Cardiac septum (tissue), 1 donor: ENCODE results near the gene EPHB4. TPM values are rescaled to one million over a fixed set of nuclear protein-coding genes. Genes with fewer than 3 reads are reported as not detected.
"Not testable (repeated sequence)": the region's sequence is repeated elsewhere in the genome, so short reads cannot be mapped to it uniquely, and the experiment has no call there.

ENCODE experiments used
- DNase-seq: peaks from one replicate; pipeline ENCODE4 v3.0.0-alpha.2; 2020; ENCODE audit warnings: low spot score
- intact Hi-C: fragments of 100-400 bp; cut with DNase I; formaldehyde crosslinking; loops from one replicate; pipeline ENCODE4 v1.14.0; 2022
- total RNA-seq: library from RNA; stranded (reverse); fragmentation: NEBNext Ultra II Directional; extraction: Animal tissue kit (Norgen Biotek cat#: 25700); gene quantifications from one replicate; pipeline ENCODE4 v1.2.1, GENCODE V29; 2021
- donor health status: DM: no; HTN: no; CAD: no.

EPHB4 gene
- total RNA-seq, 1 donor from 2014 or later, result 23.9 TPM

DNA sequence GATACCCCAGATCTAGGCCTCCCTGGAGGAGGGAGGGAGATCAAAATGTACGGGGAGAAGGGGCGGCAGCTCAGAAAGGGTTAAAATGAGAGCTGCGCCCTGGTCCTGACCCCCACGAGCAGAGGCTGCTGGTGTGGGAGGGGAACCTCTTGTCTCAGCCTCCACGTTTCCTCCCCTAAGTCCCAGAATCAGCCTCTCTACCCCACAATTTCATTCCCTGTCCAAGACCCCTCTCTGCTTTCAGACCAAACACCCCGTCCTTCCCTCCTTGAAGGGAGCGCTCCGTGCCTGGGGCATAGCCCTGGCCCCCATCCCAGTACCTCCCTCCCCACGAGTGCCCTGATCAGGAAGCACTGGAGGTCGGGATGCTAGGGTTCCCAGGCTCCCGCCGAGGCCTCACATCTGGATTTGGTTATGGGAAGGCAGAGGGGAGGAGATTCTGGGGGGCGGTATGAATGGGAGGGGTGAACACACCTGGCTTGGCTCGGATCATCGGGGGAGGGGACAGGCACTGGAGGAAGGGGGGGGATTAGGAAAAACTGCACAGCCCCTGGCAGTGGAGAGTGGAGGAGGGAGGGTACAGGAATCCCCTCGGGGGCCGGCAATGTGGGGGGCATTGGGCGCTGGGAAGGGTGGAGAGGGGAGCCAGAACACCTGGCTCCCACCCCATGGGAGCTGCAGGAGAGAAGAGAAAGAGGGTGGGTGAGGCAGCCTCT is 2.7 kb downstream of the EPHB4 start:
- intact Hi-C loops, result loop anchor here (2.0 kb wide), 1 partner anchor 14 kb away; no protein-coding TSS in a partner anchor
- no peak for DNase-seq

DNA sequence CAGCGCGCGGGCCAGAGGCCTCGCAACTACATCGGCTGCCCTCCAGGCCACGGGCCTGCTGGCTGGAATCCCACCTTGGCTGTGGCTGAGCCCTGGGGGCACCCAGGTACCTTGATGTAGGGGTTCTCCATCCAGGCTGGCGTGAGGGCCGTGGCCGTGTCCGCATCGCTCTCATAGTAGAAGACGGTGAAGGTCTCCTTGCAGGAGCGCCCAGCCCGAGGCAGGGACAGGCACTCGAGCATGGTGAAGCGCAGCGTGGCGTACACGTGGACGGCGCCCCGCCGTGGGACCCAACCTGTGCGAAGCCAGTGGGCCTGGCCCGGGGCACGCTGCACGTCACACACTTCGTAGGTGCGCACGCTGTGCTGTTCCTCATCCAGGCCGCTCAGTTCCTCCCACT is 3.8 kb downstream of the EPHB4 start:
- no peak for DNase-seq

DNA sequence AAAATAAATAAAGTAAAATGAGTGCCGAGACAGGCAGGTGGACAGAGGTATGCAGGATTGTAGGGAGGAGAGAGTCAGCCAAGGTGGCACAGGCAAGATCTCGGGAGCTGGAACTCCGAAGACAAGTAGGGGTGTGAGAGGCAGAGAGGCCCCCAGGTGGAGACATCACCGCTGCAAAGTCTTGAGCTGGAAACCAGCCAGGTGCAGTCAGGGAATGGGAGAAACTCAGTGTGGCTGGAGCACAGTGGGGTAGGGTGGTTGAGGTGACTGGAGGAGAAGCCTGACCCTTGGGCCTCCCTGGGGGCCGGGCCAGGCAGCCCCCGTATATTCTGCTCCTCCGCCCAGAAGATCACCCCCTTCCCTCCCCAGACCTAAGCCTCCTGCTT is 4.2 kb downstream of the EPHB4 start:
- intact Hi-C loops, result no loop called here
- no peak for DNase-seq

More for the DNA sequence above, 3.8 kb downstream of the EPHB4 start:
- intact Hi-C loops, result no loop called here

DNA sequence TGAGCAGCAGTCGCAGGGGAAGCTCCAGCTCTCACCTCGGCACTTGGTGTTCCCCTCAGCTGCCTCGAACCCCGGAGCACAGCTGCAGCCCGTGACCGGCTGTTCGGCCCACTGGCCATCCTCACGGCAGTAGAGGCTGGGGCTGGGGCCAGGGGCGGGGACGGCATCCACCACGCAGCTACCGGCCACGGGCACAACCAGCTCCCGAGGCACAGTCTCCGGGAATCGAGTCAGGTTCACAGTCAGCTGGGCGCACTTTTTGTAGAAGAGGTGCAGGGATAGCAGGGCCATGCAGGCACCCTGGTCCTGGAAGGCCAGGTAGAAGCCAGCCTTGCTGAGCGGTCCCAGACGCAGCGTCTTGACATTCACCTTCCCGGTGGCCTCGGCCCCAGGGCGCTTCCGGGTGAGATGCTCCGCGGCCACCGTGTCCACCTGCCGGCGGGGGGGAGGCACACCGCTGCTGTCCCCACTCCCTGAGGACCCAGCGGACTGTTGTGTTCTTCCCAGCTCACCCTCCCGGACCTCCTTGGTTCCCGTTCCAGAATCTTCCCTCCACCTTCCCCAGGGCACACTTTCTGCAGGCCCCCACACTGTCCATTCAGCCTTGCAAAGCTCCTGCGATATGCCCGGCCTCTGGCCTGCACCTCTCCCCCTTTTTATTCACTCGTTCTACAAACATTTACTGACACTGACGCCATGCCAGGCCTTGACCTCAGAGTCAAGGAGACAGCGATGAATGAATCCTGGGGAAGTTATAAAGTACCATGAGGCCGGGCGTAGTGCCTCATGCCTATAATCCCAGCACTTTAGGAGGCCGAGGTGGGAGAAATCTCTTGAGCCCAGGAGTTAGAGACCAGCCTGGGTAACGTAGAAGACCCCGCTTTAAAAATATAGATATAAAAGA is 4.8 kb downstream of the EPHB4 start:
- intact Hi-C loops, result no loop called here
- DNase-seq, result no peak

DNA sequence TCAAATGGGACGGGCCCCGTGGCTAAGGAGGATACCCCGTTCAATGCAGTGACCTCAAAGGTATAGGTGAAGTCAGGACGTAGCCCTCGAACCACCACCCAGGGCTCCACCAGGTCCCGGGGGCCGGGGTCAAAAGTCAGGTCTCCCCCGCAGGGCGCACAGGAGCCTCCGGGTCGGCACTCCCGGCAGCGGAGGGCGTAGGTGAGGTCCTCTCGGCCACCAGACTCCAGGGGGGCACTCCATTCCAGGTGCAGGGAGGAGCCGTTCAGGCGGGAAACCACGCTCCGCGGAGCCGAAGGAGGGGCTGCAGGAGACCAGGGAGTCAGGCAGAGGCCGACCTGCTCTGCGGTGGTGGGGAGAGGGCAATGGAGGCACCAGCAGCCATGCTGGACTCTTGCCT is 7.7 kb downstream of the EPHB4 start:
- intact Hi-C loops, result no loop called here
- DNase-seq, result no peak

DNA sequence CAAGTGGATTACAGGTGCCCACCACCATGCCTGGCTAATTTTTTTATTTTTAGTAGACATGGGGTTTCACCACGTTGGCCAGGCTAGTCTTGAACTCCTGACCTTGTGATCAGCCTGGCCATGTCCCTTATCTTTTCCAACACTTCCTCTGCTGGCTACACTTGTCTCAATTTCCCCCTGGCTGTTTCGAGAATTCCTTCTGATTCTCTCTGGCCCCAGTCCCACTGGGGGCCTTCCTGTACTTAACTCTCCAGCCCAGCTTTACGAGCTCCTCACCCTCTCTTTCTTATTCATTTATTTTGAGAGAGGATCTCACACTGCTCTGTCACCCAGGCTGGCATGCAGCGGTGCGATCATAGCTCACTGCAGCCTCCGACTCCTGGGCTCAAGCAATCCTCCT is 8.5 kb downstream of the EPHB4 start:
- no peak for DNase-seq
- intact Hi-C loops, result no loop called here

DNA sequence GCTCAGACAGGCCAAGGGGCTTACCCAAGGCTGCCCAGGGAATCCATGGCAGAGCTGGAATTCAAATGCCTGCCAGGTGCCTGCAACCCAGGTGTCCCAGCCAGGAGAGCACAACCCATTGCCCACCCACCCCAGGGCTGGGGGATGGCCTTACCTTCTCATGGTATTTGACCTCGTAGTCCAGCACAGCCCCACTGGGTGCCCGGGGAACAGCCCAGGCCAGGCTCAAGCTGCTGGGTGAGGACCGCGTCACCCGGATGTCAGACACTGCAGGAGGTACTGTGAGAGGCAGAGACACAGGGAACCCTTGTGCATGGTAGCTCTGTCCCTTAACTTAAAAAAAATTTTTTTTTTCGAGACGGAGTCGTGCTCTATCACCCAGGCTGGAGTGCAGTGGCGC is 9.0 kb downstream of the EPHB4 start:
- intact Hi-C loops, result no loop called here
- no peak for DNase-seq

DNA sequence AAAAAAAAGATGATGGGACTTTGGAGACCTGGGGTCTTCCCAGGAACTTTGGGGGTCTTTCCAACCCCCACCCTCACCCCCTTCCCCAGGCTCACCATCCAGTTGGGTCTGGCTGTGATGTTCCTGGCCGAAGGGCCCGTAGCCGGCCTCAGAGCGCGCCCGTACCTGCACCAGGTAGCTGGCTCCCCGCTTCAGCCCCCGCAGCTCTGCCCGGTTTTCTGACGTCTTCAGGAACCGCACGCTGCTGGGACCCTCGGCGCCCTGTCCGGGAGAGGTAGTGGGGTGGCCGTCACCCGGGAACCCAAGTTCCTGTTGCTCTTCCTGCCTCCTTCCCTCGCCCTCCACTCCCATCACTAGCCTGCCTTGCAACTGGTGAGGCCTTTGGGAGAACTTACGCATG is 10.2 kb downstream of the EPHB4 start:
- intact Hi-C loops, result no loop called here
- no peak for DNase-seq

DNA sequence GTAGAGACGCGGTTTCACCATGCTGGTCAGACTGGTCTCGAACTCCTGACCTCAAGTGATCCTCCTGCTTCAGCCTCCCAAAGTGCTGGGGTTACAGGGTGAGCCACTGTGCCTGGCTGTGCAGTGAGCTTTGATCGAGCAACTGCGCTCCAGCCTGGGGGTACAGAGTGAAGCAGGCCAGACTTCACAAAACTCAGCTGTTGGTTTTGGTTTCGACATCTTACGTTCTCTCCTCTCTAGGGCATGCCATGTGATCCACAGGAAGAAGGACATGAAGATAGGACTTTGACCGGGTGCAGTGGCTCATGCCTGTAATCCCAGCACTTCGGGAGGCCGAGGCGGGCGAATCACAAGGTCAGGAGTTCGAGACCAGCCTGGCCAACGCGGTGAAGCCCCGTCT is 10.8 kb downstream of the EPHB4 start:
- DNase-seq, intact Hi-C loops: not testable (repeated sequence)

DNA sequence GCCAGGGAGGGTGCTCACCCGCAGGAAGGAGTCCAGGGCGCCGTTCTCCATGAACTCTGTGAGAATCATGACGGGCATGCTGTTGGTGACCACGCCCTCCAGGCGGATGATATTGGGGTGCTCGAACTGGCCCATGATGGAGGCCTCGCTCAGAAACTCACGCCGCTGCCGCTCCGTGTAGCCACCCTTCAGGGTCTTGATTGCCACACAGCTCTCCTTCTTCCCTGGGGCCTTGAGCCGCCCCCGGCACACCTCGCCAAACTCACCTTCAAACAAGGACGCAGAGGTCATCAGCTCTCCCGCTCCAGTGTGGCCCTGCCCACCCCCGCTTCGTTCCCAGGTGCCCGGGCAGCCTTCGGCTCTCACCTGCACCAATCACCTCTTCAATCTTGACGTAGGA is 14.6 kb downstream of the EPHB4 start:
- intact Hi-C loops, result no loop called here
- DNase-seq, result no peak

DNA sequence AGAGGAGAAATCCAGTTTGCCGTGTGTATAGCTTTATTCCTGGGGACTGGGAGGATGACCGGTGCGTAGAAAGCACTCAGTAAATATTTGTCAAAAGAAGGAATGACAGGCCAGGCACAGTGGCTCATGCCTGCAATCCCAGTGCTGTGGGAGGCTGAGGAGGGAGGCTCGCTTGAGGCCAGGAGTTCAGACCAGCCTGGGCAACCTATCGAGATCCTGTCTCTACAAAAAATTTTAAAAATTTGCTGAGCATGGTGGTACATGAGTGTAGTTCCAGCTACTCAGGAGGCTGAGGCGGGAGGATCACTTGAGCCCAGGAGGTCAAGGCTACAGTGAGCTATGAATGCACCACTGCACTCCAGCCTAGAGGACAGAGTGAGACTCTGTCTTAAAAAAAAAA is 15.8 kb downstream of the EPHB4 start:
- DNase-seq, result no peak
- intact Hi-C loops, result no loop called here

DNA sequence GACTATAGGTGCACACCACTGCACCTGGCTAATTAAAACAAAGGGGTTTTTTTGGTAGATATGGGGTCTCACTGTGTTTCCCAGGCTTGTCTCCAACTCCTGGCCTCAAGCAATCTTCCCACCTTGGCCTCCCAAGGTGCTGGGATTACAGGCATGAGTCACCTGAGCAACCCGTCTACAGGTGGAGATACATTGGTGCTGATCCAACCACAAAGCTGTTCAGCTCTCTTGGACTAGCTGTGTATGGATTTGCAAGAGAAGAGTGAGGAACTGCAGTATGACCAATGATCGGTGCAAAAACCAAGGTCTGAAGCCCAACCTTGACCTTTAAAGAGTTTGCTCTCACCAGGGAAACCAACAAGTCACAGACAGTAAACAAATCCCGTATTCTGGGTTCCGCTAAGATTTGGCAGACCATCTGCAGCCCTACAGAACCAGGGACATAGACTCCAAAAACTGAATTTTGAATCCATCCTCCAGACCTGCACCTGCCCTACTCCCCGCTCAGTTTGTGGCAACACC is 18.9 kb downstream of the EPHB4 start:
- no peak for DNase-seq
- intact Hi-C loops, result no loop called here

DNA sequence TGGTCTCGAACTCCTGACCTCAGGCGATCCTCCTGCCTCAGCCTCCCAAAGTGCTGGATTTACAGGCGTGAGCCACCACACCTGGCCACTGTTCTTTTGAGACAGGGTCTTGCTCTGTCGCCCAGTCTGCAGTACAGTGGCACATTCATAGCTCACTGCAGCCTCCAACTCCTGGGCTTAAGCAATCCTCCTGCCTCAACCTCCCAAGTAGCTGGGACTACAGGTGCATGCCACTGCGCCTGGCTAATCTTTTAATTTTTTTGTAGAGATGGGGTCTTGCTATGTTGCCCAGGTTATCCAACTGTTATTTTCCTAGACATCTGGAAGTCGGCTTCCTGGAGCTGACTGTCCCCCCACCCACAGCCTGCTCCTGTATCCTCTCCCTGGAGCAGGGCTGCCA is 20.4 kb downstream of the EPHB4 start:
- intact Hi-C loops, DNase-seq: not testable (repeated sequence)

DNA sequence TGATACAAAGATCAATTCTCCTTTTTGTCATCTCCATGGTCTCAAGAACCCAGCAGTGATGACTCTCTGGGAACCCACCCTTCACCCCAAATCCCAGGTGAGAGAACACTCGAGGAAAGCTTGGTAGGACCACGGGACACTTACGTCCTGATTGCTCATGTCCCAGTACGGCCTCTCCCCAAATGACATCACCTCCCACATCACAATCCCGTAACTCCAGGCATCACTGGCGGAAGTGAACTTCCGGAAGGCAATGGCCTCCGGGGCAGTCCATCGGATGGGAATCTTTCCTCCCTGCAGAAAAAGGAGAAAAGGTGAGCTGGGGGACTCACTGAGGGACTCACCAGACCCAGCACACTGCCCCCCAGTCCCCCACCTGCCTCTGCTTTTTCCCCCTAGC is 21.0 kb downstream of the EPHB4 start:
- intact Hi-C loops, result no loop called here
- no peak for DNase-seq

DNA sequence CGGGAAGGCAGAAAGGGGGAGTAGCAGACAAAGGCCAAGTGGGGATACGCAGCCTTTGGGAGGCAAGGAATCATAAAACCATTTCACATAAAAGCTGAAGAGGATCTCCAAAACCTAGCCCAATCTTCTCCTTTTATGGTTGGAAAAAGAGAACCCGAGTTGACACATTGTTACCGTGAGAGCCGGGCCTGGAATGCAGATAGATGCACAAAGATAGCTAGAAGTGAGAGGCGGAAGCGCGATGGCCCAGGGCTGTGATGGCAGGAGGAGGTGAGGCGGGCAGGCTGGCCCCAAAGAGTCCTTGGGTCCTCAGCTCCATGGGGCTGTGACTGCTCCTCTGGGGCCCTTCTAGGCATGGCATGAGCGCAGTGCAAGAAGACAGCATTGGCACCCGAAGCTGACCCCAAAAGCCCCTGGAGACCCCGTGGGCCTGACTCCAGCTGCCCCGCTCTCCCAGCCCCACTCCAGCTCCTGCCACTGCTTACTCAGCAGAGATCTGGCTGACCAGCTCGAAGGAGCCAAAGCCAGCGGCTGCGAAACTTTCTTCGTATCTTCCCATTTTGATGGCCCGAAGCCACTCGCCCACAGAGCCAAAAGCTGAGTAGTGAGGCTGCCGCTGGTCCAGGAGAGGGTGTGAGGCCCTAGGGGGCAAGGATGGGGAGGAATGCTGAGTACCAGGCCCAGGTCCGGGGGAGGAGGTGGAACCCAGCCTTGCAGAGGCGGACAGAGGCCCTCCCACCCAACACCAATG is 22.5 kb downstream of the EPHB4 start:
- intact Hi-C loops, result loop anchor here (5.0 kb wide), 1 partner anchor 32 kb away; no protein-coding TSS in a partner anchor
- DNase-seq, result no peak

DNA sequence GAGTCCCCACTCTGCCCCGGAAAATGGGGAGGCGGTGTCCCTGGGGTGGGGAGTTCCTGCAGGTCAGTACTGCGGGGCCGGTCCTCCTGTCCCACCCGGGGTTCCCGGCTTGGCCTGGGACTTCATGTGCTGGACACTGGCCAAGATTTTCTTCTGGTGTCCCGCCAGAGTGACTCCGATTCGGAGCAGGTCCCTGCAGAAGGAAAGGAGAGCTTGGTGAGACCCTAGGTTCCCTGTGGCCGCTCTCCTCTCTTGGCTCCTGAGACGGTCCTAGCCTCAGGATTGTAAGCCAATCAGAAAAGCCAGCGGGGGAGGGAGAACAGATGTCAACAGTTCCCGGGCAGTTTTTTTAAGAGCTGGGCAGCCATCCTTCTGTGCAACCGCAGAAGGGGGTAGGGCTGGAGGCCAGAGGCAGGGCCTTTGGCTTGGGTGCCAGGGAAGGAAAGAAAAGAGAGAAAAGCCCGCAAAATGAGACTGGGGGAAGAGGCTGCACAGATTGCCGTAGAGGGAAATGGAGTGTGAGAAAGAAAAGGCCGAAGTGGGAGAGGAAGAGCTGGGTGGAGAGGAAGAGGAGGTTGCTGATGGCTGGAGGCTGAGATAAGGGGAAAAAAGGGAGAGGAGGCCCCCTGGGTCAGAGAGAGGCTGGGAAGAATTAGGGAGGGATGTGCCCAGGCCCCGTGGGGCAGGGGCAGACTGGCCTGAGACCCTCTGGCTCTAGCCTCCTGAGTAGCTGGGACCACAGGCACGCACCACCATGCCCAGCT is 23.7 kb downstream of the EPHB4 start:
- intact Hi-C loops, result loop anchor here (5.0 kb wide), 1 partner anchor 34 kb away; no protein-coding TSS in a partner anchor
- DNase-seq, result peak; percentile 79

DNA sequence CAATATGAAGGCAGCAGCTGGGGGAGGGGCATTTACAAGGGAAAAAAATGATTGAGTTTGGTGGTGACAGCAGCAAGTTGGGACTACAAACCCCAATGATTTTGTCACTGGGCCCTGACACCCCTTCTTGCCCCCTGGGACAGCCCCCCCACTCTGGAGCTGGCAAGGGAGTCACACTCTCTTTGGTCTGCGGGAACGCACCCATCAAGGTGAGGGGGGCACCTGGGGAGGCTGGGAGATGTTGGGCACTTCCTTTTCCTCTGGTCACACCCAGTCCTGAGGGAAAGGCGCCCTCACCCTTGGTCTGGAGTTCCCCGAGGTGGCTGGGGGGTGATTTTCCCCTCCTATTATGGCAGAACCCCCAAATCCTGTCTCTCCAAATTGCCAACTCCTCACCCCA is 24.4 kb downstream of the EPHB4 start:
- no peak for DNase-seq
- intact Hi-C loops, result loop anchor here (5.0 kb wide), 1 partner anchor 34 kb away; no protein-coding TSS in a partner anchor

DNA sequence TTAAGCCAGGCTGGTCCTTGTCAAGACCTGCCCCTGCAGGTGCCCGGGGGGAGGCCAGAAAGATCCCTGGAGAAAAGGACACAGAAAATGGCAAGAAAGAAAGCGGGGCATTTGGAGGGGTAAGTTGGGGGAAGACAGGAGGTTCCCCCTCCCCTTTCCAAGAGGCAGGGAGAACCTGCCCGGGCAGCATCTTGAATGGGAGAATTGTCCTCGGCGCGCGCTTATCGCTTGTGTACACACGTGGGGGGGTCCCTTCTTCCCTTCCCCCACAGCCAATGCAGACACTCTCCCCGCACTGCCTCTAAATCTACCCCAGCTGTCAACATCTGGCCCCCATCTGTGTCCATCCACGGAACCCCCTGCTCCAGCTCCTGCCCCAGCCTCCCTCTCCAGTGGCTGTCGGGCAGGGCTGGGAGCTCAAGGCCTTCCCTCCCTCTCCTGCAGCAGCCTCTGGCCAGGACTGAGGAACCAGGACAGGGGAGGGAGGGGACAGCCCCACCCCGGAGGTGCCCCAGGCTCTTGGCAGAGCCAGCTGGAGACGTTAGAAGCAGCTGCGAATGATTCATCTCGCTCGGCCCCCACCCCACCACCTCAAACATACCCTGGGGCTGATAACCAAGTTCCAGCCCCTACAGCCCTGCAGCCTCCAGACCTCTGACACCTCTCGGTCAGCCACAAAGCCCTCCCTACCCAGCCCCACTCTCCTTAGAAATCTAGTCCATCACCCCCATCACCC is 25.3 kb downstream of the EPHB4 start:
- intact Hi-C loops, result loop anchor here (5.0 kb wide), 1 partner anchor 35 kb away; no protein-coding TSS in a partner anchor
- no peak for DNase-seq
